Measurements from ENCODE around the gene RFPL3.
"Not testable (repeated sequence)": the region's sequence is repeated elsewhere in the genome, so short reads cannot be mapped to it uniquely, and the experiment has no call there.

RFPL3 gene

DNA sequence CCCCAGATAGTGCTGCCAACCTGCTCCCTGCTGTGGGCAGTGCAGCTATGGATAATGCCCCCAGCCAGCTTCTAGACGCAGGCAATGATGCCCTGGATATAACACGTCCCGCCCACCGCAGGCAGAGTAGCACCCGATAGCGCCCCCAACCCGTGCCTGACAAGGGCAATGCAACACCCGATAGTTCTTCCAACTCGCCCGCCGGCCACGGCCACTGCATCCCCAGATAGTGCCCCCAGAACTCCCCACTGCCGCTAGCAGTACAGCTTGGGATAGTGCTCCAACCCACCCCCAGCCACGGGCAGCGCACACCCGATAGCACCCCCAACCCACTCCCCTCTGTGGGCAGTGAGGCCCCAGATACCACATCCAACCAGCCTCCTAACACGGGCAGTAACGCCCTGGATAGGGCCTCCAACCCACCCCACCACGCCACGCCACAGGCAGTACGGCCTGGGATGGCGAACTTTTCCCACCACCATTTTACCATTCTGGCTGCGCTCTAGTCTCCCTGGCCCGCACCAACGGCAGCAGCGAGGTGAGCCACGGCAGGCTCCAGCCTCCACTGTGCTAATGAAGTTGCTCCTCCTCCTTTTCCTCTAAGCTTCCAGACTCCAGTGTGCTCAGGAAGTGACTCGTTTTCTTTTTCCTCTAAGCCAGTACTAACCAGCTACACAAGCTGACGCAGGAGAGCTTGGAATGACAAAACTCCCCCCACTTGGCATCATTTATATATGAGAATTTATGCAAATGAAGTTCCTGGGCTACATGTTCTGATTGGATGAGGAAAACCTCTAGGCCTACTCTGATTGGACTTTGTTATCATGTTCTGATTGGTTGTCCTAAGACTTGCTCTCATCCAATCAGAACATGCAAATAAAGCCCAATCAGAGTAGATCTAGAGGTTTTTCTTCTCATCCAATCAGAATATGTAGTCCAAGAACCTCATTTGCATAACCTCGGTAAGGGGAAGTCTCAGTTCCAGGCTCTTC is 3.0 kb upstream of the RFPL3 start:
- no peak for DNase-seq

DNA sequence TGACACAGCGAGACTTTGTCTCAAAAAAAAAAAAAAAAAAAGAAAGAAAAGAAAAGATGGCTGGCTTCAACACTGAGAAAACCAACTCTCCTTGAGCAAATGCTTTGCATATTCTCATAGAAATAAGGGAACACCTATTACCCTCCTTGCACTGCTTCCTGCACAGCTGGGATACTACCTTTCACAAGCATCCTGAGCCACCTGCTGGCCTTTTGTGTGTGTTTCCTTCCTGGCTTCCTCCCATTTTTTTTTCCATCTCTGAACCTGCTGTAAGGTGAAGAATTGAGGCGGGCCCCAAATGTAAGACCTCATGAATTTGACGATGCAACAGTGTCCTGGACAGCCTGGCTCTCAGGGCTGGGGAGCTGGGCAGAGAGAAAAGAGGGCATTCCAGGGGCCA is 1.9 kb upstream of the RFPL3 start:
- DNase-seq, result no peak

DNA sequence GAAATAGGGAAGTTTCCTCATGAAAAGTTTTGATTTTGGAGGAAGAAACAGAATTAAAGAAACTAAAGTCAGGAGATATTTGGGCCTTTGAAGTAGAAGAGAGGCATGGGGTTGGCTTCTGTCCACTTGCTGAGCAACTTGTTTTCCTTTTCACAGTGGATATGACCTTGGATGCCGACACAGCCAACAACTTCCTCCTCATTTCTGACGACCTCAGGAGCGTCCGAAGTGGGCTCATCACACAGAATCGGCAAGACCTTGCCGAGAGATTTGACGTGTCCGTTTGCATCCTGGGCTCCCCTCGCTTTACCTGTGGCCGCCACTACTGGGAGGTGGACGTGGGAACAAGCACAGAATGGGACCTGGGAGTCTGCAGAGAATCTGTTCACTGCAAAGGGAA is 2.4 kb downstream of the RFPL3 start:
- not testable (repeated sequence) for DNase-seq

DNA sequence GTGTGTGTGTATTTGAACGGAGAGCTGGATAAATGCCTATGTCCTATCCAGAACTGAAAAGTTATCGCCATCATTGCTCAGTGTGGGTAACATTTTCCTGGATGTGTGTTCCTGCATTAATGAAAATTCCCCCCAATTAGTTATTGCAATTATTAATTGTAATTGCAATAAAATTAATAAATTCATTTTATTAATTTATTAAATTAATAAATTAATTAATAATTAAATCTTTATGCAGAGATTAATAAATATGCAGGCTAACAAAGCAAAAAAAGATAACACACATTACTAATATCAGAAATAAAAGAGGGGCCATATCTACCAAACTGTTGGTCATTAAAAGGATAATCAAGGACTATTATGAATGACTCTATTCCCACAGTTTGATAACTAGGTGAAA is 3.6 kb downstream of the RFPL3 start:
- DNase-seq, result no peak

DNA sequence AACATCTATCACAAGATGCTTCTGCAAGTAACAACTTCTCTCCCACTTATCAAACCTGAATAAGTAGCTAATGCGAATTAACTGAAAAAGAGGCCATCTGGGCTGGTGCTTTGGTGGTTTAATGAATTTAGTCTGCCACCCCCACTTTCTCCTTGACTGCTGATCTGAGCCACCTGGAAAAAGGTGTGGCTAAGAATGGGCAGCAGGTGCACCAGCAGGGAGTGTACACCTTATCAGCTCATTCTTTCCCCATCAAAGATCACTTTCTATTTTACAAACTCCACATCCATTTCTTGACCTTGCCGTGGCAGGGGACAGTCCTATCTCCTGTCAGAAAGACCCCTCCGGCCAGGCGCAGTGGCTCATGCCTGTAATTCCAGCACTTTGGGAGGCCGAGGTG is 6.5 kb downstream of the RFPL3 start:
- no peak for DNase-seq

DNA sequence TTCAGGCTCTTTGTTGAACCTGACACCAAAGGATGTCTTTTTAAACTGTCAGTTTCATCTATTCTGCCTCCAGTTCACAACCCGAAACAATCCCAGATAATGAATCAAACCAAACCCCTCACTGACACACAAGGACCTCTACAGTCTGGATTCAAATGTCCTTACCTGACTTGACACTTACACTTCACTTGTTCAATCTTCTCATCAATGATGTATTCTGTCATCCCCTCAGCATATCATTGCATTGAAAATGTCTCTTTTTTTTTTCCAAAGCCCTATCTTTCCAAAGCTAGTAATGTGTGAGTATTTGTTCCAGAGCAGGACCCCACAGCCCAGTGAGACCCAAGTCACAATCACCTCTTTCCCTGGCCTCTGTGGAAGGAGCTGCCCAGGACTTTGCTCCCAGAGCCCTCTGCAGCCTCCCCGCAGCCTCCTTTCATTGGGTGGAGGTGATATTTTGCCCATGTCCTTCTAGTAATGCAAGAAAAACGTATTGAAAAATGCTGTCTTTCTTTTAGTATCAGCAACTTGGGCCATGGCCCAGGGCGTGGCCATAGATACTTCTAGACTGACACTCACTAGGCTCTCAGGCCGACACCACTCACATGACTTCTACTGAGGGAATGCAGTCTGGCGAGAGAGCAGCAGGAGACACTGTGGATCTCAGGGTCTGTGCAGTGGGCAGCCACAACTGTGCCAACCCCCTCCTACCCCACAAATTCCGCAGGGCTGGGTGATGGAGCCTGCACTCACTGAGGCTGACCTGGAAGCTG is 18.2 kb downstream of the RFPL3 start:
- DNase-seq, result no peak

DNA sequence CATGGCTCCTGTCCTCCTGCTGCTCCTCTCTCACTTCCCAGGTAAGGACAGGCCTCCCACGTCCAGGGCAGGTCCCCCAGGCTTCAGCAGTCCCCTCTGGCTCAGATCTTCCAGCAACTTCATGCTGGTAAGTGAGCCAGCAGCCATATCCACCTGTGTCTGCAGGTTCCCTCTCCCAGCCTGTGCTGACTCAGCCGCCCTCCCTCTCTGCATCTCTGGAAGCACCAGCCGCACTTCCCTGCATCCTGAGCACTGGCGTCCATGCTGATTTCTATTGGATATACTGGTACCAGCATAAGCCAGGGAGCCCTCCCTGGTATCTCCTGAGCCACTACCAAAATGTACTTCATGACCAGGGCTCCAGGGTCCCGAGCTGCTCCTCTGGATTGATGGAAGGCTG is 19.0 kb downstream of the RFPL3 start:
- no peak for DNase-seq

DNA sequence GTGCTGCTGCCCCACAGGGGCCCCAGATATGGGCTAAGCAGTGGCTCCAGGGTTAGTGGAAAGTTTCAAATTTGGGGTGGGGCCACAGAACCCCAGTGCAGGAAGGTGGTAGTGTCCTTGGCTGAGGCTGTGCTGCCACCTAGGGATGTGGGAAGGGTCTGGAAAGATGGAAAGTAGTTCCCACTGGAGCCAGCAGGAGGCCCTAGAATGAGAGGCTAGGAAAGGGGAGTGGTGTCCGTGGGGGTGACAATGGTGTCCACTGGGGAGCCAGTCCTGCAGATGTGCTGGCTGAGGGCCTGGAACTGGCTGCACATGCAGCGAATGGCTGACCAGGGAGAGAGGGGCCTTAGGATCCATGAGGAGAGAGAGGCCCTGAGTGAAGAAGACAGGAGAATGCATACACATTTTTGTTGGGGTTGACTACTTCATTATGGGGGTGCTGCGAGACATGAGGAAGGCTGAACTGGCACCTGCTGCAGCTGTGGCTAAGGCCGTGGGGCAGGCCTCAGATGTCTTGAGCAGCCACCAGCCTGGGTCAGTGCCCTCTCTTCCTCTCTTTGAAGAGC is 21.1 kb downstream of the RFPL3 start:
- DNase-seq, result peak; percentile 55

DNA sequence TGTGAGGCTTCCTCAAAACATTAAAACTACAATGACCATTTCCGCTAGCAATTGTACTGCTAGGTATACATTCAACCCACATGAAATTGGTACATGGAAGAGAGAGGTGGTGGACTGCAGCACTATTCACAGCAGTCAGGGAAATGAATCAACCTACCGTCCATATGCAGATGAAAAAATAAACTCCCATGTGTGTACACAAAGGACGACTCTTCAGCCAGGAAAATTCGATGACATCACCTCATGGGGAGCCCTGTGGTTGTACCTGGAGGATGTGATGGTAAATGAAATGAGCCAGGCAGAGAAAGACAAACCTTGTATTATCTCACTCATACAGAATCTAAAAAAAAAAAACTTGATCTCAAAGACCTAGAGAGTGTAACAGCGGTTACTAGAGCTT is 23.3 kb downstream of the RFPL3 start:
- no peak for DNase-seq

DNA sequence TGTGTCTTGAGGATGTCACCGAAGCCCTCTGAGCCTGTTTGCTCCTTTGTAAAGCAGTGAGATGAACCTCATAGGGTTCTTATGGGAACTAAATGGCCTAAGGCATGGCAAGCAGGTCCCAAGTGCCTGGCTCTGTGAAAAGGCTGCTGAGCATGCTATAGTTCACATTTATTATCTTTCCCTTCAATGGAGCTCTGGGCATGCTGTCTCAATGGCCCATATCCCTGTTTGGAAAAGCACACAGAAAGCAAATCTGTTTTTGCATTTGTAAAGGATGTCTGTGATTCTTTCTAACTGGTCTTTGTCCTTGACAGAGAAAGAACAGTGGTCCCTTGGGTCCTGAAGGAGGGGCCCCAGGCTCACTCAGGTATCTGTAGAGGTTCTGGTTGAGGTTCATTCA is 28.0 kb downstream of the RFPL3 start:
- DNase-seq, result no peak

DNA sequence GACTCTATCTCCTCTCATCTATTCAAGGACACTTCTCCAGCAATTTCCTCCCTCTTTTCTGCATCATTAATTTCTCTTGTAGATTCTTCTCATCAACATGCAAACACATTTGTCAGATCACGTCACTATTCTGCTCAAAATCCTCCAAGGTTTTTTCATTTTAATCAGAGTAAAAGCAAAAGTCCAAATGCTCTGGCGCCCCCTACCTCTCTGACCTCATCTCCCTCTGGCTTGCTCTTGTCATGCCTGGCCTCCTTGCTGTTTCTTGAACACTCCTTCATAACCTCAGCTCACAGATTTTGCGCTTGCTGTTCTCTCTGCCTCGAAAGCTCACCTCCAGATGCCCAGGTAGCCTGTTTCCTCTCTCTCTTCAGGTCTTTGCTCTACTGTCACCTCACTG is 32.0 kb downstream of the RFPL3 start:
- DNase-seq, result no peak

DNA sequence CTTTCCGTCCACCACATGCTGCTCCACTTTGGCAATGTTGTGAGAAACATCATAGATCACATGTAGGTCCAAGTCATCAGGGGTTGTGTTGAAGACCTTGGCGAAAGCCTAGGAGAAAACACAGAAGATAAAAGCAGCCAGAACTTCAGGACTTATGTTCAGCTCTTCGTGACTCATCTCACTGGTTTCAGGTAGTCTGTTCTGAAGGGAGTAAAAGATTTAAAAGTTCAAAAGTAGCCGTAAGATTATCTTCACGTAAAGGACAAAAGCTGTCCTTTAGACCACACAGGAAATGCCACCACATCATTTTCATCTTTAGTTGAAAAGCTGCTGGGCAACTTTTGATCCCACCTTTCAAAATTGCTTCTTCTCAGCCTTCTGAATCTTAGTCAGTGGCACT is 37.4 kb downstream of the RFPL3 start:
- no peak for DNase-seq

DNA sequence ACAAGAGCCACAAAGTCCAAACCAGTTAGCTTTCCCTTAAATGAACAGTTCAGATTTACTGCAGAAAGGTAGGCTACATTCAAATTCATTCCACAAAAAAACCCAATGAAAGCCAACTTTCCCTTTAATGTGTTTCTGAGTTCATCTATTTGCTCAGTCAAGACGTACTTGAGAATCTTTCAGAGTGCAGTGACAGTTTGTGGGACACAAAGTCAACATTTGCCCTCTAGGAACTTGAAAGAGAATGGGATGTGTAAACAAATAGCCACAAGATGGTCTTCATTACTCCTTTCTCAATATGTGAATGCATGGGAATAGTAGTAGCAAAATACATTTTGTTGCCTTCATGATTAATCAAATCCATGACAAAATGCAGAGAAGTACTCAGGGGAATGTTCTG is 38.6 kb downstream of the RFPL3 start:
- no peak for DNase-seq

DNA sequence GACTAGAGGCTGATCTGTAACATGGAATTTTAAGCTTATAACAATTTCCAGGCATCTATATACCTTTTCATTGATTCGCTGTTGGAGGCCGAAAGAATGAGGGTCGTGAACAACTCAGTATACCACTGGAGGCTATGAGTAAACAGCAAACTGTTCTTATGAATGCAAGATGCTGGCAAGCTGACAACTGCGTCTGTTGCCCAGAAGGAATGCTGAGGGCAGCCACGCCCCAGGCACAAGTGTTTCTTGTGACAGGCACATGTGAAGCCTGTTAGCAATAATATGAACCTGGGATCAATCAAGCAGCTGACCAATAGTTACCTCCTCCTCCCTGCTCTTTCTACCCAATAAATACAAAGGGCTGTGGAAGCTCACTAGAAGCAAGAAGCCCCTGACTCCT is 39.1 kb downstream of the RFPL3 start:
- DNase-seq, result no peak

DNA sequence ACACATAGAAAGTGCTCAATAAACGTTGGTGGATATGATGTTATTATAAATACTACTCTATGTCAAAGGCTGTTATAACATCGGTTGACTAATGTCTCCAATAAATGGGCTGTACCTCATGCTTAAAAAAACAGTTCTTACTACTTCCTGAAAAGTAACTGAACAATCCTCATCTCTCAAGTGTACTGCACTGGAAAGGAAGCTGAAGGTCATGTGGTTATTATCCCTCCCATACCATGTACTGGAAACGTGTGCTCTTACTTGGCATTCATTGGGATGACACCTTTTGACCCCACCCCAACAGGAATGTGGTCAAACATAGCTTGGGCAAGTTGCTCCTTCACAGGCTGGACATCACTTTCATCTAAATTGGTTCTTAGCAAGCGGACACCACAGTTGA is 43.8 kb downstream of the RFPL3 start:
- no peak for DNase-seq

DNA sequence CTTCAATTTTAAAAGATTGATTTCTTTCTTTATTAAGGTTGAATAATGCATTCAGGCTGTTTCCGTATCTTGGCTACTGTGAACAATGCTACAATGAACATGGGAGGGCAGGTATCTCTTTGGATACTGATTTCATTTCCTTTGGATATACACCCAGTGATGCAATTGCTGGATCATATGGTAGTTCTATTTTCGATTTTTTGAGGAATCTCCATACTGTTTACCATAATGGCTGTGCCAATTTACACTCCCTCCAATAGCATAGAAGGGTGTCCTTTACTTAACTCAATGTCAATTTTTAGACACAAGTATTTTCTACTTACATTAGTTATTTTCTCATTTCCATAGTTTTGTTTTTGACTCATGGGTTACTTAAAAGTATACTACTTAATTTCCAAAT is 46.4 kb downstream of the RFPL3 start:
- DNase-seq, result no peak

DNA sequence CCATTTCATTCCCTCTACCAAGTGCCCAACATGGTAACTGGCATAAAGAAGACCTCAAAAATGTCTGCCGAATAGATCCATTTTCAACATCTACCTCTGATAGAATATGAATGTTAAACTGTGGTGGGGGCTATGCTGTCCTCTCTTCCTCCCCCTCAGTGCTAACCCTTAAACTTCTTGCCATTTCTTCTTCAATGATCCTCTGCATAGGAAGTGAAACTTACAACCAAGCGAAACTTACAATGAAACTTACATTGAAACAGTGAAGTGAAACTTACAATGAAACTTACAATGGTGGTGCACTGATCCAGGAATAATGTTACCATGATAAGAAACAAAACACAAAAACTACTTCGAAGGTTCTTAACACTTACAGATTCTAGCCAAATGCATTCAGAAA is 49.6 kb downstream of the RFPL3 start:
- no peak for DNase-seq

DNA sequence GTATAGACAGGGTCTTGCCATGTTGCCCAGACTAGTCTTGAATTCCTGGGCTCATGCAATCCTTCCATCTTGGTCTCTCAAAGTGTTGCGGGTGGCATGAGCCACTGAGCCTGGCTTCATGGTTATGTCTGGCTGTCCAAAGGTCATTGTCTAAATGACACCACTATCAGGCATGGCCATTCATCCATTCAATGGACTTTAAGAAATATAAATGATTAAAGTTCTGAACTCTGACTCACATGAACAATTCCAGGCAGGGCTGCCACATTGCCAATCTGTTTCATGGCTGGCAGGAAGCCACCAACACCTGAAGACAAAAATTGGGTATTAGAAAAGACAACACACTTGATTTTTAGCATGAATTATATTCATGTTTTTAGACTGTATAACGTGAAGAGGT is 50.3 kb downstream of the RFPL3 start:
- DNase-seq, result no peak

DNA sequence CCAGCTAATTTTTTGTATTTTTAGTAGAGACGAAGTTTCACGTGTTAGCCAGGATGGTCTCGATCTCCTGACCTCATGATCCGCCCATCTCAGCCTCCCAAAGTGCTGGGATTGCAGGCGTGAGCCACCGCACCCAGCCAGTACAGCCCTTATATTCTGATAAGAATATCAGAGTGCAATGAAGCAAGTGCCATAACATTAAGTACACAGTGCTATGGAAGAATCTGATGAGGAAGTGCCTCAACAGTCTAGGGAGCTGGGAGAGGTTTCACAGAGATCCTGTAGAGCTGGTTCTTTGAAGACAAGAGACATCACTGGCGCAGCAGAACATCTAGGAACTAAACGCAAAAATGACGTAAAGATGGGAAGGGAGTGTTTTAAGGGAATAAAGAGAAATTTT is 52.3 kb downstream of the RFPL3 start:
- DNase-seq, result no peak

DNA sequence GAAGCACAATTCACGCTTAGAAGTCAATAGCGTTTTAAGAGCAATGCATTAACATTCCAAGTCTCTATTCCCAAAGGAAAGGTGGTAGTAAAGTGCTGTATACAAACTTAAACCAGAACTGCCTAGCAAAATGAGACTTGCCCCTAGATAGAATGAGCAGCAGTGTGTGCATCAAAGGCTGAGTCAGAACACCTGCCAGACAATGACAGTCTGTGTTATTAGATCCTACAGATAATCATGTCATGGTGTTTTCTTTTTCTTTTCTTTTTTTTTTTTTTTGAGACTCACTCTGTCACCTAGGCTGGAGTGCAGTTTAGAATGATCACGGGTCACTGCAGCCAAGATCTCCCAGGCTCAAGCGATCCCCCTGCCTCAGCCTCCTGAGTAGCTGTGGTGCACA is 52.8 kb downstream of the RFPL3 start:
- no peak for DNase-seq

All from 8988T (cell line).